SH-SY5Y (cell line): ENCODE results near the gene TMEM38B.

ENCODE experiments used
- GATA2 ChIP-seq: IDR thresholded peaks from 2 replicates; pipeline ENCODE4 v1.6.1; 2011; ENCODE audit warnings: mild to moderate bottlenecking, low read depth, low read length
- GATA3 ChIP-seq: IDR thresholded peaks from 2 replicates; pipeline ENCODE4 v1.6.1; 2011; ENCODE audit warnings: low read depth, mild to moderate bottlenecking, low read length, moderate library complexity

GRCh38 chr9:105716146-105716545 is 21.8 kb downstream of the TMEM38B start:
- no peak for TF ChIP-seq GATA2
- no peak for TF ChIP-seq GATA3
